G401.6 (cell line): ENCODE results near the gene GNB2.
"Not testable (repeated sequence)": the region's sequence is repeated elsewhere in the genome, so short reads cannot be mapped to it uniquely, and the experiment has no call there.

Experiments
- FAIRE-seq: peaks from 2 replicates; lab custom pipeline; 2012; peaks lifted over from hg19 to GRCh38; lab: Jason Lieb, UNC

GNB2 gene

DNA sequence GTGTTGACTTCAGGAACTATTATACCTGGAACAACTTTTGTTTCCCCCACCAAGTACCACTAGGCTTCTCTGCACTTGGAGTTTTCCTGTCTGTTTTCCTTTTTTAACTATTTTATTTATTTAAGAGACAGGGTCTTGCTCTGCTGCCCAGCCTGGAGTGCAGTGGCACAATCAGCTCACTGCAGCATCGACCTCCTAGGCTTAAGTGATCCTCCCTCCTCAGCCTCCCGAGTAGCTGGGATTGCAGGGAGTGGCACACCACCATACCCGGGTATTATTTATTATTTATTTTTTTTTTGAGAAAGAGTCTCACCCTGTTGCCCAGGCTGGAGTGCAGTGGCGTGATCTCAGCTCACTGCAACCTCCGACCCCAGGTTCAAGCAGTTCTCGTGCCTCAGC is 22.6 kb downstream of the GNB2 start:
- FAIRE-seq: no peak

DNA sequence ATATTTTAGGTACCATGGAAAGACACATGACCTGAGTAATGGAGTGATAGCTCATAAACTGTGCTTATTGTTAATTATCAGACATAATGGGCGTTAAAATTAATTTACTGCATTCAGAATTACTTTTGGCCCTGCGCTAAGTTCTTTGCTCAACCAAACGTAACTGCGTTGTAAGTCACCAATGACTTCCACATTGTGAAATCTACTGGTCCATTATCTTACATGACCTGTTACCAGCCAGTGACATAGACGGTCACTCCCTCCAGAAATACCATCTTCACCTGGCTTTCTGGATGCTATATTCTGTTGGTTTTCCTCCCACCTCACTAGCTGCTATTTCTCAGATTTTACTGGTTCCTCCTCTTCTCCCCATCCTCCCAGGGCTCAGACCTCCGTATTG is 25.5 kb downstream of the GNB2 start:
- FAIRE-seq: no peak

DNA sequence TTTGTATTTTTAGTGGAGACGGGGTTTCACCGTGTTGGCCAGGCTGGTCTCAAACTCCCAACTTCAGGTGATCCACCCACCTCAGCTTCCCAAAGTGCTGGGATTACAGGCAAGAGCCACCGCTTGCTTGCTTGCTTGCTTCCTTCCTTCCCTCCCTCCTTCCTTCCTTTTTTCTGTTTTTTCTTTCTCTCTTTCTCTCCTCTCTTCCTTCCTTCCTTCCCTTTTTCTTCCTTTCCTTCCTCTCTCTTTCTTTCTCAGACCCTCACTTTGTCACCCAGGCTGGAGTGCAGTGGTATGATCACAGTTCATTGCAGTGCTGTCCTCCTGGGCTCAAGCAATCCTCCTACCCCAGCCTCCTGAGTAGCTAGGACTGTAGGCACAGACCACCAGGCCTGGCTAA is 27.5 kb downstream of the GNB2 start:
- FAIRE-seq: not testable (repeated sequence)

DNA sequence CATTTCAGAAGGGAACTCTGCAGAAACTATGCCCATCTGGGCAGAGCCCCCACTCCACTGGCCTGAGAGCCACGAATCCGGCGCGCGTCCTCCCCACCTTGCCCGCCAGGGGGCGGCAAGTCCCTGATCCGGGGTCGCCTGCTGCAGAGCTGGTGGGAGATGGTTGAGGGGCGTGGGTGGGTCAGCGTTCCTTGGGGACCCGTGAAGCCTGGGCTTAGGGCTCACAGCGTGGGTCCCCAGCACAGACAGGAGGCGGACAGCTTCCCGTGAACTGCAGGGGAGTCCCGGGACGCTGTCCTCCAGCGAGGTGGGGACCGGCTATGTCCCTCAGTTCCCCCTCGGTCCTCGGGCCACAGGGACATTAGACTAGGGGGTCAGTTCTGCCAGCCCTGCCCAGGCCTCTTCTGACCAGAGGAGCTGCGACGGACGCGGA is 31.8 kb downstream of the GNB2 start:
- no peak for FAIRE-seq

DNA sequence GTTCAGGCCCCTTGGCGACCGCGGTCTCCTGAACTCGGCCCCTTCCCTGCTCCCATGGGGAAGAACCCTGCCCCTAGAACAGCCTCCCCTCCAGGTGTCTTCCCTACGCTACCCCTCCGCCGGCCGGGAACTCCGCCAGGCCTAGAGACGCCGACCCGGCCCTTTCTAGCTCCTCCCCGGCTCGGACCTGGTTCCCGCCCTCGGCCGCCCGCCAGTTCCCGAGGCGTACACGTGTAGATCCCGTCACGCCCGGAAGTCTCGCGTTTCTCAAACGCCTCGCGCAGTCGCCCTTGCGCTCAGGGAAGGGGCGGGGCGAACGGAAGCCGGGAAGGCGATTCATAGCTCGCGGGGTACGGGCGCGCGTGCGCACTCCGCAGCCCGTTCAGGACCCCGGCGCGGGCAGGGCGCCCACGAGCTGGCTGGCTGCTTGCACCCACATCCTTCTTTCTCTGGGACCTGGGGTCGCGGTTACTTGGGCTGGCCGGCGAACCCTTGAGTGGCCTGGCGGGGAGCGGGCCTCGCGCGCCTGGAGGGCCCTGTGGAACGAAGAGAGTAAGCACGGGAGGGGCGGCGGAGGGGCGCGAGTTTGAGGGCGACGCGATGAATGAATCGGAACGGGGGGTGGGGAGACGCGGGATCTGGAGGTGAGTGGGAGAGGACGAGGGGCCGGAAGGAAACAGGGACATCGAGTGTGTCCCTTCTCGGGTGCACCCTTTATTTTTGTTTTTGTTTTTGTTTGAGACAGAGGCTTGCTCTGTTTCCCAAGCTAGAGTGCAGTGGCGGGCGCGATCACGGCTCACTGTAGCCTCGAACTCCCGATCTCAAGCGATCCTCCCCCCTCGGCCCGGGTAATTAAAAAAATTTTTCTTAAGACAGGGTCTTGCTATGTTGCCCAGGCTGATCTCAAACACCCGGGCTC is 32.5 kb downstream of the GNB2 start, which contains the start of gene POP7:
Gene POP7 (plus strand): TSS at position 369 of the 919 bp plus-strand sequence. CDS start 710 bp downstream, outside the sequence.
- FAIRE-seq: peak; percentile 98

DNA sequence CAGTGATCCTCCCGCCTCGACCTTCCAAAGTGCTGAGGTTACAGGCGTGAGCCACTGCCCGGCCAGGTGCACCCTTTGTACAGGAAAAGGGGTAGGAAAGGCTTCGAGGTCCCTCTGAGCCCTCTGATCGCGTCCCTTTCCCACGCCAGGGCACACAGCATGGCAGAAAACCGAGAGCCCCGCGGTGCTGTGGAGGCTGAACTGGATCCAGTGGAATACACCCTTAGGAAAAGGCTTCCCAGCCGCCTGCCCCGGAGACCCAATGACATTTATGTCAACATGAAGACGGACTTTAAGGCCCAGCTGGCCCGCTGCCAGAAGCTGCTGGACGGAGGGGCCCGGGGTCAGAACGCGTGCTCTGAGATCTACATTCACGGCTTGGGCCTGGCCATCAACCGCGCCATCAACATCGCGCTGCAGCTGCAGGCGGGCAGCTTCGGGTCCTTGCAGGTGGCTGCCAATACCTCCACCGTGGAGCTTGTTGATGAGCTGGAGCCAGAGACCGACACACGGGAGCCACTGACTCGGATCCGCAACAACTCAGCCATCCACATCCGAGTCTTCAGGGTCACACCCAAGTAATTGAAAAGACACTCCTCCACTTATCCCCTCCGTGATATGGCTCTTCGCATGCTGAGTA is 33.3 kb downstream of the GNB2 start:
- FAIRE-seq: no peak

DNA sequence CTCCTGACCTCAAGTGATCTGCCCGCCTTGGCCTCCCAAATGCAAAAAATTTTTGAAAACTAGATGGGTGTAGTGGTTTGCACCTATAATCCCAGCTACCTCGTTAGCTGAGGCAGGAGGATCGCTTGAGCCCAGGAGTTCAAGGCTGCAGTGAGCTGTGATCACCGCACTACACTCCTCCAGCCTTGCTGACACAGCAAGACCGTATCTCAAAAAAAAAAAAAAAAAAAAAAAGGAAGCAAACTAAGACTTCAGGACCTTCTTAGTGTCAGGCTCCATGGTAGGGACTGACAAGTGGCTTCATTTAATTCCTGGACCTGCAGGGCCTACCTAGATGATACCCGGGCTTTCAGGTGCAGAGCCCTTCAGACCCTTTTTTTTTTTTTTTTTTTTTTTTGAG is 34.9 kb downstream of the GNB2 start:
- no peak for FAIRE-seq

DNA sequence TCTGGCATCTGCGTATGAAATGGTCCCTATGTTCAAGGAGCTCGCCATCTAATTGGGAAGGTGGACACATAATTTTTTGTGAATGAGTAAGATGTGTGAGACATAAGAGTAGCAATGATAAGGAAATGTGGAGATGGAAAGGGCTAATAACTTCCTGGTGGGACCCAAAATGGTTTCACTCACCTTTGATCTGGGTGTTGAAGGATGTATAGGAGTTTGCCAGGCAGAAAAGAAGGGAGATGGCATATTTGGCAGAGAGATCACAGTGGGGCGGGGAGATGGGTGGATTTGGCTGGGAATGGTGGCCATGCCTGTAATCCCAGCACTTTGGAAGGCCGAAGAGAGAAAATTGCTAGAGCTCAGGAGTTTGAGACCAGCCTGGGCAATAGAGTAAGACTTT is 36.9 kb downstream of the GNB2 start:
- no peak for FAIRE-seq

DNA sequence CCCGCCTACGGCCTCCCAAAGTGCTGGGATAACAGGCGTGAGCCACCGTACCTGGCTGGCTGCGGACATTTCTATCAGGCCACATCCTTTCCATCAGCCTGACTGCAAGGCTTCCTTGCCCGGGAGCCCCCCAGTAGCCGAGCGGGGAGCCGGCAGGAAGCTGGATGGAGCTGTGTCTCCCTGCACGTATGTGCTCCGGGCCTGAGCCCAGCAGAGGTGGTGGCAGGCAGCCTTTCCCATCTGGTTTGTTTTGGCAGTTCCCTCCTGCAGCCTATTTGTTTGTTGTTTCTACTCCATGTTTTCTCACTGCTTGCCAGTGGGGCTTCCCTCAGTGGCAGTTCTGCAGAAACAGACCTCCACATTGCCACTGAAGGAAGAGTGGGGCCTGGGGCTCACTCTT is 37.8 kb downstream of the GNB2 start:
- no peak for FAIRE-seq

DNA sequence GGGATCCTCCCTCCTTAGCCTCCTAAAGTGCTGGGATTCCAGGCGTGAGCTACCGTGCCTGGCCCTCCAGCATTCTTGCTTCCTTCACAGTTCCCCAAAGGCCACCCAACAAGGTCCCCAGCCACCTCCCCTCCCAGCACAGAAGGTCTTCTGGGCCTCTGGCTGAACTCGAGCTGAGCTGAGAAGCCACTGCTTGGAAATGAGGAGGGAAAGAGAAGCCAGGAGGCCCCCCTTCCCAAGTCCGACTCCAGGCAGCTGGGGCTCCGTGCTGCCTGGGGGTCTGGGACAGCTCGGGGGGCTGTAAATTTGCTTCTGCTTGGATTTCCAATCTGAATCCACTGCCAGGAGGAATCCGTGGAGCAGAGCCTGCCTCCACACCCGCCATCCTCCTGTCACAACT is 41.2 kb downstream of the GNB2 start:
- FAIRE-seq: no peak

DNA sequence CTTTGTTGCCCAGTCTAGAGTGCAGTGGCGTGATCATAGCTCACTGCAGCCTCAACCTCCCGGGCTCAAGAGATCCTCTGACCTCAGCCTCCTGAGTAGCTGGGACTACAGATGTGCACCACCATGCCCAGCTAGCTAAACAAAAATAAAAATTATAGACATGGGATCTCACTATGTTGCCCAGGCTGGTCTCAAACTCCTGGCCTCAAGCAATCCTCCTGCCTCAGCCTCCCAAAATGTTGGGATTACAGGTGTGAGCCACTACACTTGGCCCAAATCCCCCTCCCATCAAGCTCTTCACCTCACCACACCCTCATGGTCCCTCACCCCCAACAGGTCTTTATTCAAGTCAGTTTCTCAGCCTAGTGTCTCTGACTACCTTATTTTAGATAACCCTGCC is 43.5 kb downstream of the GNB2 start:
- FAIRE-seq: not testable (repeated sequence)

DNA sequence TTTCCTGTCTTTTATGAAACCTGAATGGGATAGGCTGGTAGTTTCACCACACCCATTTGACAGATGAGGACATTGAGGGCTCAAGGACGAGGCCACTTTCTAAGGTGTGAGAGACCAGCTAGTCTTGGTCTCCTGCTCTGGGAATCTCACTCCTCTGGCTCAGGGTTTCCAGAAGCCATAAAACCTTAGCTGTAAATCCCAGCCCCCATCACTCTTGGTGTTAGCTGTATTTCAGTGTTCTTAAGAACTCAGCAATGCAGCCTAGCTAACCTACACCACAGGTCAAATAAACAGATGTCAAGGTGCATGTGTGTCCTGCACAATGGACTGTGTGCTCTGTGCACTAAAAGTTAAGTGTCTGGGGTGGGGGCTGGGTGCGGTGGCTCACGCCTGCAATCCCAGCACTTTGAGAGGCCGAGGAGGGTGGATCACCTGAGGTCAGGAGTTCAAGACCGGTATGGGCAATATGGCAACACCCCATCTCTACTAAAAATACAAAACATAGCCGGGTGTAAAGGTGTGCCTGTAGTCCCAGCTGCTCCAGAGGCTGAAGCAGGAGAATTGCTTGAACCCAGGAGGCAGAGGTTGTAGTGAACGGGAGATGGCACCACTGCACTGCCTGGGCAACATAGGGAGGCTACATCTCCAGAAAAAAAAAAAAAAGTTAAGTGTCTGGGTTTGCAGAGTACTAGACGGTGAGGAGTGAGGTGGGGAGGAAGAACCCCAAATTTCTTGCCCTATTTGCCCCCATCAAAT is 46.2 kb downstream of the GNB2 start:
- no peak for FAIRE-seq

DNA sequence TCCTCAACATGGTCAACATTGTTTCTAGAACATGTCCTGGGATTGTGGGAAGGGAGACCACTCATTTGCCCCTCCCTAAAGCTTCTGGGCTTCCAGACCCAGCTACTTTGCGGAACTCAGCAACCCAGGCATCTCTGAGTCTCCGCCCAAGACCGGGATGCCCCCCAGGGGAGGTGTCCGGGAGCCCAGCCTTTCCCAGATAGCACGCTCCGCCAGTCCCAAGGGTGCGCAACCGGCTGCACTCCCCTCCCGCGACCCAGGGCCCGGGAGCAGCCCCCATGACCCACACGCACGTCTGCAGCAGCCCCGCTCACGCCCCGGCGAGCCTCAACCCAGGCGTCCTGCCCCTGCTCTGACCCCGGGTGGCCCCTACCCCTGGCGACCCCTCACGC is 46.7 kb downstream of the GNB2 start, which contains the start of gene EPO:
Gene EPO (plus strand): TSS at position 190 of the 392 bp plus-strand sequence. CDS start 513 bp downstream, outside the sequence.
- no peak for FAIRE-seq

DNA sequence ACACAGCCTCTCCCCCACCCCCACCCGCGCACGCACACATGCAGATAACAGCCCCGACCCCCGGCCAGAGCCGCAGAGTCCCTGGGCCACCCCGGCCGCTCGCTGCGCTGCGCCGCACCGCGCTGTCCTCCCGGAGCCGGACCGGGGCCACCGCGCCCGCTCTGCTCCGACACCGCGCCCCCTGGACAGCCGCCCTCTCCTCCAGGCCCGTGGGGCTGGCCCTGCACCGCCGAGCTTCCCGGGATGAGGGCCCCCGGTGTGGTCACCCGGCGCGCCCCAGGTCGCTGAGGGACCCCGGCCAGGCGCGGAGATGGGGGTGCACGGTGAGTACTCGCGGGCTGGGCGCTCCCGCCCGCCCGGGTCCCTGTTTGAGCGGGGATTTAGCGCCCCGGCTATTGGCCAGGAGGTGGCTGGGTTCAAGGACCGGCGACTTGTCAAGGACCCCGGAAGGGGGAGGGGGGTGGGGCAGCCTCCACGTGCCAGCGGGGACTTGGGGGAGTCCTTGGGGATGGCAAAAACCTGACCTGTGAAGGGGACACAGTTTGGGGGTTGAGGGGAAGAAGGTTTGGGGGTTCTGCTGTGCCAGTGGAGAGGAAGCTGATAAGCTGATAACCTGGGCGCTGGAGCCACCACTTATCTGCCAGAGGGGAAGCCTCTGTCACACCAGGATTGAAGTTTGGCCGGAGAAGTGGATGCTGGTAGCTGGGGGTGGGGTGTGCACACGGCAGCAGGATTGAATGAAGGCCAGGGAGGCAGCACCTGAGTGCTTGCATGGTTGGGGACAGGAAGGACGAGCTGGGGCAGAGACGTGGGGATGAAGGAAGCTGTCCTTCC is 47.3 kb downstream of the GNB2 start:
- no peak for FAIRE-seq

DNA sequence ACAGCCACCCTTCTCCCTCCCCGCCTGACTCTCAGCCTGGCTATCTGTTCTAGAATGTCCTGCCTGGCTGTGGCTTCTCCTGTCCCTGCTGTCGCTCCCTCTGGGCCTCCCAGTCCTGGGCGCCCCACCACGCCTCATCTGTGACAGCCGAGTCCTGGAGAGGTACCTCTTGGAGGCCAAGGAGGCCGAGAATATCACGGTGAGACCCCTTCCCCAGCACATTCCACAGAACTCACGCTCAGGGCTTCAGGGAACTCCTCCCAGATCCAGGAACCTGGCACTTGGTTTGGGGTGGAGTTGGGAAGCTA is 47.9 kb downstream of the GNB2 start:
- FAIRE-seq: no peak

DNA sequence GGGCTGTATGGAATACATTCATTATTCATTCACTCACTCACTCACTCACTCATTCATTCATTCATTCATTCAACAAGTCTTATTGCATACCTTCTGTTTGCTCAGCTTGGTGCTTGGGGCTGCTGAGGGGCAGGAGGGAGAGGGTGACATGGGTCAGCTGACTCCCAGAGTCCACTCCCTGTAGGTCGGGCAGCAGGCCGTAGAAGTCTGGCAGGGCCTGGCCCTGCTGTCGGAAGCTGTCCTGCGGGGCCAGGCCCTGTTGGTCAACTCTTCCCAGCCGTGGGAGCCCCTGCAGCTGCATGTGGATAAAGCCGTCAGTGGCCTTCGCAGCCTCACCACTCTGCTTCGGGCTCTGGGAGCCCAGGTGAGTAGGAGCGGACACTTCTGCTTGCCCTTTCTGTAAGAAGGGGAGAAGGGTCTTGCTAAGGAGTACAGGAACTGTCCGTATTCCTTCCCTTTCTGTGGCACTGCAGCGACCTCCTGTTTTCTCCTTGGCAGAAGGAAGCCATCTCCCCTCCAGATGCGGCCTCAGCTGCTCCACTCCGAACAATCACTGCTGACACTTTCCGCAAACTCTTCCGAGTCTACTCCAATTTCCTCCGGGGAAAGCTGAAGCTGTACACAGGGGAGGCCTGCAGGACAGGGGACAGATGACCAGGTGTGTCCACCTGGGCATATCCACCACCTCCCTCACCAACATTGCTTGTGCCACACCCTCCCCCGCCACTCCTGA is 49.1 kb downstream of the GNB2 start:
- FAIRE-seq: no peak

DNA sequence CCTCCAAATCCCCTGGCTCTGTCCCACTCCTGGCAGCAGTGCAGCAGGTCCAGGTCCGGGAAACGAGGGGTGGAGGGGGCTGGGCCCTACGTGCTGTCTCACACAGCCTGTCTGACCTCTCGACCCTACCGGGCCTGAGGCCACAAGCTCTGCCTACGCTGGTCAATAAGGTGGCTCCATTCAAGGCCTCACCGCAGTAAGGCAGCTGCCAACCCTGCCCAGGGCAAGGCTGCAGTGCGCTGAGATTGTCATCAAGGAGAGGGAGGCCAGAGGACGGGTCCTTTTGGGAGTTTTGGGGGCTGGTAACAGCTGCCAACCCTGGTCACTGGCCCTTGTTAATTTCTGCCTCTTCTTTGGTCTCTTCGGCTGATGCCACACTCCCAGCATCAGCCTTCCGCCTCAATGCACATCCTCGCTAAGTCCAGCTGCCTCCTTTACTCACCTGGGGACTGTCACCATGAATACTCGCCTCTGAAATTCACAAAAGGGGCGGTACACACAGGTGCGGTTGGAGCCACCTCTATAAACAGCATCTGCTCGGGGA is 50.3 kb downstream of the GNB2 start:
- FAIRE-seq: no peak

DNA sequence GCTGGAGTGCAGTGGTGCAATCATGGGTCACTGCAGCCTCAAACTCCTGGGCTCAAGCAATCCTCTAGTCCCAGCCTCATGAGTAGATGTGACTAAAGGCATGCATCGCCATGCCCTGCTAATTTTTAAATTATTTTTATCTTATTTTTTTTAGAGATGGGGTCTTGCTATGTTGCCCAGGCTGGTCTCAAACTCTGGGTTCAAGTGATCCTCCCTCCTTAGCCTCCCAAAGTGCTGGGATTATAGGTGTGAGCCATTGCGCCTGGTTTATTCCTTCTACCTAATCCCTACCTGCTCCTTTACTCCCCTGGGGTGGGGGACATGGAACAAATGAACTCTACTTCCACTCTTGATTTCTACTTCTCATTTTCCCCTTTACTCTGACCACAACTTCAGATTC is 50.8 kb downstream of the GNB2 start:
- not testable (repeated sequence) for FAIRE-seq

DNA sequence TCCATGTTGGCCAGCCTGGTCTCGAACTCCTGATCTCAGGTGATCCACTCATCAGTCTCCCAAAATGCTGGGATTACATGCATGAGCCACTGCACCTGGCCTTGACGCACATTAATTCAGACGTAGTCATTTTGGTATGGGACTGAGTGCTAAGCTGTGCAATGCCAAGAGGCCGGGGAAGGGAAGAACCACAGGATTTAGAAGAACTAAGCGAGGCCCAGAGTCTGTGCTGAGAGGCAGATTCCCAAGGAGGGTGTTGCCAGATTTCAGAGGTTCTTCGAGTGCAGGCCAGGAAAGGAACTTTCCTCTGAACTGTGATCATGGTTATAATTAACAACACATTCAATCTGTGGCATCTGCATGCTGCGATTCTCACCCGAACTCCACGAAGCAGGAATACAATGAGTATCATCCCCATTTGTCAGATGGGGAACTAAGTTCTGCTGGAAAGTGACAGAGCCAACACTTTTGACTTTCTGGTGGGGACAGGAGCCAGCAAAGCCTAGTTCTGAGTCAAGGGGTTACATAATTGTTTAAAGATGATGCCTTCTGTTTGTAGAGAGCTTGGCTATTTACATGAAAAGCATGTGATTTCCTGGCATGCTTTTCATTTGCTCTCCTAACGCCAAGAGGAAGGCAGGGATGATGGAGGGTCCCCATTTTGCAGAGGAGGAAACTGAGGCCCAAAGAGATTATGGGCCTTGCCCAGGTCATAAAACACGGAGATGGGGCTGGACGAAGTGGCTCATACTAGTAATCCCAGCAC is 53.6 kb downstream of the GNB2 start:
- no peak for FAIRE-seq

DNA sequence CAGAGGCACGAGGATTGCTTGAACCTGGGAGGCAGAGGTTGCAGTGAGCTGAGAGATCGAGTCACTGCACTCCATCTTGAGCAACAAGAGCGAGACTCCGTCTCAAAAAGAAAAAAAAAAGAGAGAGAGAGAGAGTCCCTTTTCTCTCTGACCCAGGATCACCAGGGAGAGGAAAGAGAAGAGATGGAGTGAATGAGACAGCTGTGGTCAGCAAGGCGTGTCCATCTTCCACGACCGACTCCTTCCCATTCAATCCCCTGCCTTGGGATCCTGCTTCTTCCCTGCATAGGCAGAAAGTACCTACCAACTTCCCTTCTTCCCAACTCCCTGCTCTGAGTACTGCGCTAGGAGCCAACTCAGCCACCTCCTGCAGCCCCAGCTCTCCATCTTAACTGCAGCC is 54.7 kb downstream of the GNB2 start:
- no peak for FAIRE-seq
